ENCODE data around the gene ZBTB21. TPM values are rescaled to one million over a fixed set of nuclear protein-coding genes. Genes with fewer than 3 reads are reported as not detected.

The ZBTB21 gene
- total RNA-seq, 1 experiment from 2014 or later: 17.9 TPM

DNA sequence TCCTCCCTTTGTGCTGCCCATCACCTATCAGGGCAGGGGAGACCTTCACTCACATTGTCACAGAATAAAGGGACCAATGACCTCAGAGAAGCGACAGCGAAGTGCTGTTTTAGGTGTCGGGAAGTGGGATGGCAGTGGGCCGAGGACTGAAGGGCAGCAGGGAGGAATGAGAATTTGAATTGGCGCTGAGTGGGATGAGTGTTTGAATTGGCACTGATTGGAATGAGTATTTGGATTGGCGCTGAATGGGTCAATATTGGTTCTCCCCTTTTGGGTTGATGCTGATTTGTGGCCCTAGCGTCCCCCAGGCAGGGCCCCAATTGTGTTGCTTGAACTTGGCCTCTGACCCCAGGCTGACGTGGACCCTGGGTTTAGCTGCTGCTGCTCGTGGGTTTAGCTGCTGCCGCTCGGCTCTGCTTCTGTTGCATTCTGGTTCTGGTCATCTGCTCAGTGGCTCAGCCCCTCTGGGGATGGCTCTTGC lies 48.5 kb upstream of the ZBTB21 start:
- no peak overlapping the region for H3K27ac ChIP-seq (ENCODE audit: low read length)
- no peaks in the 10 kb centered on the region for H3K27me3 ChIP-seq (ENCODE audit: control insufficient read depth, insufficient read depth, low read length)
- TF ChIP-seq POLR2AphosphoS5 (IDR thresholded peaks at IDR 0.05; ENCODE audit: low read depth, low read length) (no peak), TCF7L2 (IDR thresholded peaks at IDR 0.05; ENCODE audit: low read depth, low read length) (no peak), SIN3A (IDR thresholded peaks at IDR 0.05; ENCODE audit: borderline replicate concordance, insufficient read depth, low read depth, low read length) (no peak)
- TF ChIP-seq, protein P1, sequence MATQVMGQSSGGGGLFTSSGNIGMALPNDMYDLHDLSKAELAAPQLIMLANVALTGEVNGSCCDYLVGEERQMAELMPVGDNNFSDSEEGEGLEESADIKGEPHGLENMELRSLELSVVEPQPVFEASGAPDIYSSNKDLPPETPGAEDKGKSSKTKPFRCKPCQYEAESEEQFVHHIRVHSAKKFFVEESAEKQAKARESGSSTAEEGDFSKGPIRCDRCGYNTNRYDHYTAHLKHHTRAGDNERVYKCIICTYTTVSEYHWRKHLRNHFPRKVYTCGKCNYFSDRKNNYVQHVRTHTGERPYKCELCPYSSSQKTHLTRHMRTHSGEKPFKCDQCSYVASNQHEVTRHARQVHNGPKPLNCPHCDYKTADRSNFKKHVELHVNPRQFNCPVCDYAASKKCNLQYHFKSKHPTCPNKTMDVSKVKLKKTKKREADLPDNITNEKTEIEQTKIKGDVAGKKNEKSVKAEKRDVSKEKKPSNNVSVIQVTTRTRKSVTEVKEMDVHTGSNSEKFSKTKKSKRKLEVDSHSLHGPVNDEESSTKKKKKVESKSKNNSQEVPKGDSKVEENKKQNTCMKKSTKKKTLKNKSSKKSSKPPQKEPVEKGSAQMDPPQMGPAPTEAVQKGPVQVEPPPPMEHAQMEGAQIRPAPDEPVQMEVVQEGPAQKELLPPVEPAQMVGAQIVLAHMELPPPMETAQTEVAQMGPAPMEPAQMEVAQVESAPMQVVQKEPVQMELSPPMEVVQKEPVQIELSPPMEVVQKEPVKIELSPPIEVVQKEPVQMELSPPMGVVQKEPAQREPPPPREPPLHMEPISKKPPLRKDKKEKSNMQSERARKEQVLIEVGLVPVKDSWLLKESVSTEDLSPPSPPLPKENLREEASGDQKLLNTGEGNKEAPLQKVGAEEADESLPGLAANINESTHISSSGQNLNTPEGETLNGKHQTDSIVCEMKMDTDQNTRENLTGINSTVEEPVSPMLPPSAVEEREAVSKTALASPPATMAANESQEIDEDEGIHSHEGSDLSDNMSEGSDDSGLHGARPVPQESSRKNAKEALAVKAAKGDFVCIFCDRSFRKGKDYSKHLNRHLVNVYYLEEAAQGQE (IDR thresholded peaks at IDR 0.05; ENCODE audit: insufficient read depth in 1 of 2, low read depth in 2 of 2, low read length in 1 of 2): no peak
- TF ChIP-seq, protein P2, sequence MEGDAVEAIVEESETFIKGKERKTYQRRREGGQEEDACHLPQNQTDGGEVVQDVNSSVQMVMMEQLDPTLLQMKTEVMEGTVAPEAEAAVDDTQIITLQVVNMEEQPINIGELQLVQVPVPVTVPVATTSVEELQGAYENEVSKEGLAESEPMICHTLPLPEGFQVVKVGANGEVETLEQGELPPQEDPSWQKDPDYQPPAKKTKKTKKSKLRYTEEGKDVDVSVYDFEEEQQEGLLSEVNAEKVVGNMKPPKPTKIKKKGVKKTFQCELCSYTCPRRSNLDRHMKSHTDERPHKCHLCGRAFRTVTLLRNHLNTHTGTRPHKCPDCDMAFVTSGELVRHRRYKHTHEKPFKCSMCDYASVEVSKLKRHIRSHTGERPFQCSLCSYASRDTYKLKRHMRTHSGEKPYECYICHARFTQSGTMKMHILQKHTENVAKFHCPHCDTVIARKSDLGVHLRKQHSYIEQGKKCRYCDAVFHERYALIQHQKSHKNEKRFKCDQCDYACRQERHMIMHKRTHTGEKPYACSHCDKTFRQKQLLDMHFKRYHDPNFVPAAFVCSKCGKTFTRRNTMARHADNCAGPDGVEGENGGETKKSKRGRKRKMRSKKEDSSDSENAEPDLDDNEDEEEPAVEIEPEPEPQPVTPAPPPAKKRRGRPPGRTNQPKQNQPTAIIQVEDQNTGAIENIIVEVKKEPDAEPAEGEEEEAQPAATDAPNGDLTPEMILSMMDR (IDR thresholded peaks at IDR 0.05): no peak
- intact Hi-C loops (cut with micrococcal nuclease; ENCODE audit: unreplicated experiment): no loop called here
- no peak for ATAC-seq
- POLR2A ChIA-PET: interaction anchor here (0.6 kb wide), 1 partner anchor 34 kb away, joined by 3 read pairs; no protein-coding TSS in a partner anchor
- no peak for DNase-seq (ENCODE audit: low read depth, low spot score)
- H3K9me3 ChIP-seq (ENCODE audit: control insufficient read depth, insufficient read depth, low read depth, low read length): no peaks in the 10 kb centered on the region
- no TSS peak for BruUV-seq (replicated peaks)
- H3K36me3 ChIP-seq (ENCODE audit: control insufficient read depth, insufficient read depth, low read length): no peaks in the 10 kb centered on the region
- H3K4me3 ChIP-seq (ENCODE audit: low read depth in 2 of 2, low read length in 2 of 2): no peak overlapping the region
- H3K4me1 ChIP-seq (ENCODE audit: control insufficient read depth, insufficient read depth, low read length): no peaks in the 10 kb centered on the region; the same call in 1 of the 2 replicates
- in situ Hi-C loops (cut with HindIII; ENCODE audit: low pct_unique_long_range_greater_than_20kb, low sequenced_read_pairs): no loop called here
- CTCF ChIA-PET: no interaction called here

DNA sequence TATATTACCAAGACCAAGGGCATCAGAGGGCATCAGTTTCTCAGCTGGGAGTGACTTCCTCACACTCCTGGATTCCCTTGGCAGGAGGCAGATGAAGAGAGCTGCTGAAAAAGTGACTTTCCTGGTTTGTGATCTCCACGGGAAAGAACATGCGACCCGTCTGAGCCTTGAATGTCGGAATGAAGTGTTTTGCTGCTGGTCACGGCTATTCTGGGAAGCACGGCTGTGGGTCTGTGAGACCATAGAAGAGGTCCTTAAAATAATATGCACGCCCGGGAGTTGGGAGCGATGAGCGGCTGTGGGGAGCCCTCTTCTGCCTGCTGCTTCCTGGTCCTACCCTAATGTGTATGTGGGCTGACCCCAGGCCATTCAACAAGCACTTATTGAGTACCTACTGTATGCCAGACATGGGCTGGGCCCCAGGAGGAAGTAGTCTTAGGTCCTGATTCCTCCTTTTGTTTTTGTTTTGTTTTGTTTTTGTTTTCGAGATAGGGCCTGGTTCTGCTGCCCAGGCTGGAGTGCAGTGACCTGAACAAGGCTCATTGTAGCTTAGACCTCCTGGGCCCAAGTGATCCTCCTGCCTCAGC lies 47.8 kb upstream of the ZBTB21 start:
- Histone ChIP-seq H3K36me3 (ENCODE audit: control insufficient read depth, insufficient read depth, low read length) (no peaks in the 10 kb centered on the region), H3K9me3 (ENCODE audit: control insufficient read depth, insufficient read depth, low read depth, low read length) (no peaks in the 10 kb centered on the region), H3K4me3 (ENCODE audit: low read depth in 2 of 2, low read length in 2 of 2) (no peak overlapping the region), H3K4me1 (ENCODE audit: control insufficient read depth, insufficient read depth, low read length) (no peaks in the 10 kb centered on the region; the same call in 1 of the 2 replicates), H3K27ac (ENCODE audit: low read length) (no peak overlapping the region), H3K27me3 (ENCODE audit: control insufficient read depth, insufficient read depth, low read length) (no peaks in the 10 kb centered on the region)
- DNase-seq (ENCODE audit: low read depth, low spot score) (no peak), ATAC-seq (no peak)
- CTCF ChIA-PET: no interaction called here
- BruUV-seq (replicated peaks): no TSS peak
- intact Hi-C loops (cut with micrococcal nuclease; ENCODE audit: unreplicated experiment): no loop called here
- in situ Hi-C loops (cut with HindIII; ENCODE audit: low pct_unique_long_range_greater_than_20kb, low sequenced_read_pairs): no loop called here
- POLR2A ChIA-PET: no interaction called here
- TF ChIP-seq POLR2AphosphoS5 (IDR thresholded peaks at IDR 0.05; ENCODE audit: low read depth, low read length): no peak
- TF ChIP-seq TCF7L2 (IDR thresholded peaks at IDR 0.05; ENCODE audit: low read depth, low read length): no peak
- TF ChIP-seq SIN3A (IDR thresholded peaks at IDR 0.05; ENCODE audit: borderline replicate concordance, insufficient read depth, low read depth, low read length): no peak
- TF ChIP-seq, protein P1 (IDR thresholded peaks at IDR 0.05; ENCODE audit: insufficient read depth in 1 of 2, low read depth in 2 of 2, low read length in 1 of 2): no peak
- TF ChIP-seq, protein P2 (IDR thresholded peaks at IDR 0.05): no peak
